Skeletal muscle satellite cell (primary cell): ENCODE results near the gene EIF2B4. TPM values are rescaled to one million over a fixed set of nuclear protein-coding genes. Genes with fewer than 3 reads are reported as not detected.

Experiments
- H3K27me3 ChIP-seq: 2 replicates; pipeline ENCODE4 v1.7.0; 2013; ENCODE audit warnings: low read length; ENCODE audit not compliant: control insufficient read depth, insufficient read depth
- H3K36me3 ChIP-seq: 2 replicates; pipeline ENCODE4 v1.7.0; 2013; ENCODE audit warnings: mild to moderate bottlenecking, control low read depth, low read length; ENCODE audit not compliant: insufficient read depth
- H3K4me1 ChIP-seq: 2 replicates; pipeline ENCODE4 v1.7.0; 2013; ENCODE audit warnings: low read length; ENCODE audit not compliant: control insufficient read depth, insufficient read depth
- H3K4me2 ChIP-seq: 2 replicates; pipeline ENCODE4 v1.7.0; 2013; ENCODE audit warnings: mild to moderate bottlenecking, low read length
- H3K4me3 ChIP-seq: 2 replicates; pipeline ENCODE4 v1.7.0; 2013; ENCODE audit warnings: low read length
- H3K9ac ChIP-seq: 2 replicates; pipeline ENCODE4 v1.7.0; 2013; ENCODE audit warnings: mild to moderate bottlenecking, low read depth, low read length, moderate library complexity
- H3K9me3 ChIP-seq: replicated peaks from 2 replicates; pipeline ENCODE4 v1.7.0; 2013; ENCODE audit warnings: mild to moderate bottlenecking, control low read depth, low read length
- total RNA-seq: library from RNA; depleted of rRNA; stranded (reverse); fragments of >200 nt; gene quantifications from 2 replicates; pipeline ENCODE4 v1.2.3, GENCODE V29; 2012; rRNA removed

EIF2B4 gene
- 22.8 and 26.9 TPM in 2 replicates for total RNA-seq

DNA sequence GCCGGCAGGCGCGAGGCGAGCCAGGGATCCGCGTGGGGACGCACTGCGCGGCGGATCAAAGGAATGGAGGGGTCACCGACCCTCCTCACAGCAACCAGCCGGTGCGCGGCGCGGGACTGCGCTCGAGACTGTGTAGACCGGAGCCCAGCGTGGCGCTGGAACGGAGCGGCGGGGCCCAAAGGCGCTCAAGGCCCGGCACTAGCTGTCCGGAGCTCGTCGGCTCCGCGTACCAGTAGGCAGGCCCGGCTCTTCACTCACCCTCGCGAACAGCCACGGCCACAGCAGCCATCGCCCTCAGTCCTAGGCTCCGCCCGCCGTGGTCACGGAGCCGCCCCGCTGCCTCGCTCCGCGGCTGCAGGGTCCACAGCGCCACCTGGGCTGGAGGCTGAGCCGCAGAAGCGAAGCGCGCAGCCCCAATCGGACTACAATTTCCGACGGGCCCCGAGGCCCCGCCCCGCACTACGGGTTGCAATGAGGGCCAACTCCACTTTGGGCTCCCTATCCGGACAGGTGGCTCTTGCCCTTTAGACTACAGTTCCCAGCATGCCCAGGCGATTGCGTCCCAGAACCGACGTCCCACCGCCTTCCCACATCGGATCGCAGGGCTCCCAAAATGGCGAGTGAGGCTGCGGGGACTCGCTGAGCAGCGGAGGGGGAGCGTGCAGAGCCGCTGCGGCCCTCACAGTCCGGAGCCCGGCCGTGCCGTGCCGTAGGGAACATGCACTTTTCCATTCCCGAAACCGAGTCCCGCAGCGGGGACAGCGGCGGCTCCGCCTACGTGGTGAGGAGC, at the start of gene EIF2B4, which contains the start of gene SNX17:
TSS of gene EIF2B4 (minus strand) at position 313 of the 790 bp plus-strand sequence. CDS start at position 289, 24 bp downstream.
TSS of gene SNX17 (plus strand) at position 591 of the 790 bp plus-strand sequence. CDS start at position 719, 128 bp downstream.
- Histone ChIP-seq H3K9ac (peak within 1 kb of the TSS; percentile 98), H3K4me1 (peaks cover 20% of the 10 kb centered on the region), H3K9me3 (no peaks in the 10 kb centered on the region), H3K4me3 (peak within 1 kb of the TSS; percentile 94), H3K36me3 (peaks cover 63% of the 10 kb centered on the region), H3K4me2 (peak within 1 kb of the TSS; percentile 94), H3K27me3 (no peaks in the 10 kb centered on the region)

DNA sequence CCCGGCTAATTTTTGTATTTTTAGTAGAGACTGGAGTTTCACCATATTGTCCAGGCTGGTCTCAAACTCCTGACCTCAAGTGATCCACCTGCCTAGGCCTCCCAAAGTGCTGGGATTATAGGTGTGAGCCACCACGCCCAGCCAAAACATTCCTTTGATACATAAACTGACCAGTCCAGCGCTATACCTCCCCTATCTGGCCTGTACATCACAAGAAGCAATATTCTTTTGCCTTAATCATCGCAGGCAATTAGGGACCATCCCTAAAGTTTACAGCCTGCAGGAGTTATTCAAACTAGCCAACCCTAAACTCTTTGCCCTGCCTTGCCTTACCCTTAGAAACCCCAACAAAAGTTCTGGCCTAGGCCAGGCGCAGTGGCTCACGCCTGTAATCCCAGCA, 46.0 kb upstream of the EIF2B4 start:
- Histone ChIP-seq H3K9me3 (no peaks in the 10 kb centered on the region), H3K4me3 (no peak overlapping the region), H3K36me3 (no peaks in the 10 kb centered on the region), H3K27me3 (no peaks in the 10 kb centered on the region), H3K4me2 (no peak overlapping the region), H3K4me1 (no peaks in the 10 kb centered on the region), H3K9ac (no peak overlapping the region)

DNA sequence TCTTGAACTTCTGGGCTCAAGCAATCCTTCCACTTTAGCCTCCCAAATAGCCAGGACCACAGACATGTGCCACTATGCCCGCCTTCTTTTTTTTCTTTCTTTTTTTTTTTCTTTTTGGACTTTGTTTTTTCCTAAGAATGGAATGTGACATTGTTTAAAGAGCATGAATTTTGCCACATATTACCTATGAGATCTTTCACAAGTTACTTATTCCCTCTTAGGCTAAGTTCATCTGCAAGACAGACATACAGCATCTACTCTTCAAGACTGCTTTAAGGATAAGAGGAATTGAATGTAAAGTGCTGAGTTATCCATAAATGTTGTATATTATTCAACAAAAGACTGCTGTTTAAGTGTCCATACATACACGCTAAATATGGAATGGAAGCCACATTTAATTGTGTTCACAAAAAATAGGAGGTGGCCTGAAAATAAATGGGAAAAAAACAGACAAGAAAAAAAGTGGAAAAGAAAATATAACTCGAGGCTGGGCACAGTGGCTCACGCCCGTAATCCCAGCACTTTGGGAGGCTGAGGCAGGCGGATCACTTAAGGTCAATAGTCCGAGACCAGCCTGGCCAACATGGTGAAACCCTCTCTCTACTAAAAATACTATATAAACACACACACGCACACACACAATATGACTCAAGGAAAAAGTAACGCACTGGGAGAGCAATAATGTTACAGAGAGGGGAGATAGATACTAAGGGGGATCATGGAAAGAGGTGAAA, 42.4 kb upstream of the EIF2B4 start:
- no peaks in the 10 kb centered on the region for H3K9me3 ChIP-seq
- H3K4me2 ChIP-seq: no peak overlapping the region
- H3K27me3 ChIP-seq: no peaks in the 10 kb centered on the region
- H3K9ac ChIP-seq: no peak overlapping the region
- H3K4me1 ChIP-seq: peaks cover 16% of the 10 kb centered on the region
- H3K4me3 ChIP-seq: no peak overlapping the region
- H3K36me3 ChIP-seq: peaks cover under 1% of the 10 kb centered on the region

DNA sequence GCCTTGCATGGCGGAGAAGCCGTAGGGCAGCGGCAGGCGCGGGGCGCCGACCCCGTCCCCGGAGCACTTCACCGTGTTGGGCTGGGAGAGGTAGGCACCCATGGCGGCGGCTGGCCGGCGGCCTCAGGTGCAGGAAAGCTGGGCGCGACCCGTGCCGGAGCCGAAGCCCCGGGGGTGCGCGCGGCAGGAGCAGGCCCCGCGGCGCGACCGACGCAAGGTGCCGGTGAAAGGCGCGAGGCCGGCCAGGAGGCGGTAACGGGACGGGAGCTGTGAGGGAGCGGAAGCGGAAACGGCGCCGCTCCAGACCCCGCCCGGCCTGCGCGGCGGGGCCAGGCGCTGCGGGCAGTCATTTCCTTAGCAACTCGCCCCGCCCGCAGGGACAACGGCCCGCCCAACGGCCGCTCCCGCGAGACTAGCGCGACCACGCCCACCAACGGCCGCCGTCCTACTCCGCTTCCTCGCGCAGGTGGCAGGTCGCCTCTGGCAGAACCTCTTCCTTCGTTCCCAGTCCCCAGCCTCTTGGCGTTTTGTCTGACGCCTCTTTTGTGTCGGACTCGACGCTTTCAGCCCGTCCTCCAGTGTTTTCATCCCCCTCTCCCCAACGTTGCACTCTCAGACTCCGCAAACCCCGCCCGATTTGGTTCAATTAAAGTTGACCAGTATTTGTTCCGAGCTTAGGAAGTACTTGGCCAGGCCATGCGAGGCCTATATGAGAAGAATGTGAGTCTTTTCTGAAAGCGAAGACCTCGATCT, 39.4 kb upstream of the EIF2B4 start, which contains the start of gene PPM1G:
TSS of gene PPM1G (minus strand) at position 271 of the 753 bp plus-strand sequence. CDS start at position 102, 169 bp downstream.
- Histone ChIP-seq H3K27me3 (no peaks in the 10 kb centered on the region), H3K9ac (peak within 1 kb of the TSS; percentile 92), H3K36me3 (peaks cover 9% of the 10 kb centered on the region), H3K4me1 (peaks cover 21% of the 10 kb centered on the region), H3K9me3 (no peaks in the 10 kb centered on the region), H3K4me3 (peak within 1 kb of the TSS; percentile 86), H3K4me2 (peak within 1 kb of the TSS; percentile 93)

DNA sequence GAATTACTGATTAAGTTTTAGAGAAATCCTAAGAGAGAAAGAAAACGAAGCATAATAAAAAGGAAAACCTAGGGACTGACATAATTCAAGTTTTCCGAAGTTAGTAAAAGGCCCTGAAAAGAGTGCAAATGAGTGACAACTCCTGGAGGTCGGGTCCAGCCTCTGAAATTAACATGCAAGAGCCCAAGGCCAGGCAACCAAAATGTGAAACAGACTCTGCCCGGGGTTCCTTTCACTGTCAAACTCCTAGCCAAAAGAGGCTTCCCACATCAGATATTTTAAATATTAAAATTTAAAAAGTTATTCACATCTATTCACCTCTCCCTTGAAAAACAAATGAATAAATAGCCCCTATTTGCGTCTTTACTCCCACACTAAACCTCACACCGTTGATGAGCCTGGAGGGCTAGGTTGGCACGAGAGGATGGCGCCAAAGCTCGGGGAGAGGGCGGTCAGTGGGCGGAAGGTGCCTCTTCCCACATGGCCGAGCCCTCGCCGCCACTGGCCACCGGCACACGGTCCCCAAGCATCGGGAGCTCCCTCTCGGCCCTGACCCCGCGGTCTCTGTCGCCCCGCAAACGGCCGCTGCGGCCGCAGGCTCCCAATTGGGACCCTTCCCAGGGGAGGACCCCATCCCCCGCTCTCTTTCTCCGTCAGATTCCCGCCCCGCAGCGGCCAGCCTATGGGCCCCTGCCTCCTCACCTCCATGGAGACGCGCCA, 38.6 kb upstream of the EIF2B4 start:
- Histone ChIP-seq H3K4me2 (peak overlapping the region; percentile 93), H3K9ac (peak overlapping the region; percentile 92), H3K27me3 (no peaks in the 10 kb centered on the region), H3K4me1 (peaks cover 21% of the 10 kb centered on the region), H3K9me3 (no peaks in the 10 kb centered on the region), H3K4me3 (peak overlapping the region; percentile 86), H3K36me3 (peaks cover 12% of the 10 kb centered on the region)

DNA sequence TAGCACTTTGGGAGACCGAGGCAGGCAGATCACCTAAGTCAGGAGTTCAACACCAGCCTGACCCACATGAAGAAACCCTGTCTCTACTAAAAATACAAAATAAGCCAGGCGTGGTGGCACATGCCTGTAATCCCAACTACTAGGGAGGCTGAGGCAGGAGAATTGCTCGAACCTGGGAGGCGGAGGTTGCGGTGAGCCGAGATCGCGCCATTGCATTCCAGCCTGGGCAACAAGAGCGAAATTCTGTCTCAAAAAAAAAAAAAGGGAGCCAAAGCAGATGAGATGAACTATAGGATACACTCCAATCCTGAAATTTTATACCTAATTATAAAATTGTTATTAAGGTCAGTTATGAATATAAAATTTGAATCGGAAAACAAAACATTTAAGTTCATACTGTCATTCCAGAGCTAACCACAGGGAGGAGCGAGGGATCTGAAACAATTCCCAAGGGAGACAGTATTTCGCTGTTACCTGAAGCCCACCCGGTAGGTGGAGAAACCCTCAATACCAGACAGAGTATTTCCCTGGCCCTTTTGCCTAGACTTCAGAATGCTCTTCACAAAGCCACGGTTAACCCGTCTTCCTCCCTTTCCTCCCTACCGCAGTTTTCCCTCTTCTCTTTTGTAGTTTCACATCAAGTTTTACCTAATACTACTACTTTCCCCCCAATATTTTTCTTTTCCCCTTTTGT, 37.8 kb upstream of the EIF2B4 start:
- Histone ChIP-seq H3K4me1 (peaks cover 21% of the 10 kb centered on the region), H3K27me3 (no peaks in the 10 kb centered on the region), H3K4me2 (peak overlapping the region; percentile 93), H3K9ac (peak overlapping the region; percentile 92), H3K4me3 (peak overlapping the region; percentile 86), H3K9me3 (no peaks in the 10 kb centered on the region), H3K36me3 (peaks cover 13% of the 10 kb centered on the region)

DNA sequence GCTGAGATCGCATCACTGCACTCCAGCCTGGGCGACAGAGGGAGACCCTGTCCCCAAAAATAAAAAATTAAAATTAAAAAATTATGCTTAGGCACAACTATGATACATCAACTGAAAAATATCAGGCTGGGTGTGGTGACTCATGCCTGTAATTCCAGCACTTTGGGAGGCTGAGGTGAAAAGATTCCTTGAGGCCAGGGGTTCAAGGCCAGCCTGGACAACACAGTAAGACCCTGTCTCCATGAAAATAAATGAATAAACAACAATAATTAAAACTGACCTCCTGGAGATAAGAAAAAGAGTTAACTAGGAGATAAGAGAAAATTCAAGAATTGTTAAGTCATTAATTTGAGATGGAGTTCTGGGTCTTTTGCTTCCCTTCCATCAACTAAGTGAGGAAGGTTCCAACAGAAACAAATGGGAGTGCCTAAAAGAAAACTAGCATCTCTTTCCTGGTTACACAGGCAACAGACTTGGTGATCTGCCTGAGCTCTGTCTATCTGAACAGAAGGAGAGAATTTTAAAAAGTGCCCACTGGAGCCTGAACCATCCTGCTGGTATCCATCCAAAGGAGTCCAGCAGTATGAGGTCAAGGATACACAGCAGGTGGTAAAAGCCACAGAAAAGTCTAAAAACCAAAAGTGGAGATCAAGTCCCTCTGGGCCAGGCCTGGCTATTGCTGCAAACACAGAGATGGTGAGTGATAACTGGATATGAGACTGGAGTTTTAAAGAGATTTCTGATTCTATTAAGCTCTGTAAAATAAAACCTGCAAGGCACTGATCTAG, 30.4 kb upstream of the EIF2B4 start:
- H3K4me2 ChIP-seq: no peak overlapping the region
- H3K4me3 ChIP-seq: no peak overlapping the region
- H3K9me3 ChIP-seq: no peaks in the 10 kb centered on the region
- H3K36me3 ChIP-seq: peaks cover 4% of the 10 kb centered on the region
- no peaks in the 10 kb centered on the region for H3K27me3 ChIP-seq
- no peaks in the 10 kb centered on the region for H3K4me1 ChIP-seq
- no peak overlapping the region for H3K9ac ChIP-seq

DNA sequence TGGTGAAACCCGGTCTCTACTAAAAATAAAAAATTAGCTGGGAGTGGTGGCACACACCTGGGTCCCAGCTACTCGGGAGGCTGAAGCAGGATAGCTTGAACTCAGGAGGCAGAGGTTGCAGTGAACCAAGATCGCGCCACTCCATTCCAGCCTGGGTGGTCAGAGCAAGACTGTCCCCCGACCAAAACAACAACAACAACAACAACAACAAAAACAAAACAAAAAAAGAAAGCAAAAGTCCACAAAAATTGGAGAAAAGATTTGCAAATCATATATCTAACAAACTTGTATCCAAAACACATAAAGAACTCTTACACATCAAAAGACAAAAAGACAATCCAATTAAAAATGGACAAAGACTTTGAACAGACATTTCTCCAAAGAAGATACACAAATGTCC, 28.8 kb upstream of the EIF2B4 start:
- H3K9ac ChIP-seq: no peak overlapping the region
- no peaks in the 10 kb centered on the region for H3K4me1 ChIP-seq
- no peak overlapping the region for H3K4me3 ChIP-seq
- no peak overlapping the region for H3K4me2 ChIP-seq
- no peaks in the 10 kb centered on the region for H3K27me3 ChIP-seq
- H3K36me3 ChIP-seq: peaks cover 3% of the 10 kb centered on the region
- H3K9me3 ChIP-seq: no peaks in the 10 kb centered on the region

DNA sequence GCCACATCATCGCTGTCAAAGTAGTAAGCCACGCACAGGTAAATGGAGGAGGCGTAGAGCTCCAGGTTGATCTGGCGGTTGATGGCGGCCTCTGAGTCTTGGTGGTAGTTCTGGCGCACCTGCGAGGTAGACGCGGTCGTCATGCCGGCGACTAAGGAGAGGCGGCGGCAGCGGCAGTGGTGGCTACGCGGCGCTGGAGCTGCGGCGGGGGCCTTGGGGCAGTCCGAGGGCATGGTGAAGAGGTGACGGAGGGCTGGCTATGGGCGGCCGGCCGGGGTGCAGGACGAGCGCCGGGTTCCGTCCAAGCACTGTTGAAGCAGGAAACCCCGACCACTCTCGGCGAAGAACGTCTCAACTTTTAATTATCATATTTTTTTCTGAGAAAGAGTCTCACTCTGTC, 23.1 kb upstream of the EIF2B4 start:
- no peaks in the 10 kb centered on the region for H3K27me3 ChIP-seq
- H3K9me3 ChIP-seq: no peaks in the 10 kb centered on the region
- no peak overlapping the region for H3K4me3 ChIP-seq
- no peak overlapping the region for H3K9ac ChIP-seq
- peaks cover 7% of the 10 kb centered on the region for H3K36me3 ChIP-seq
- H3K4me2 ChIP-seq: no peak overlapping the region
- H3K4me1 ChIP-seq: no peaks in the 10 kb centered on the region
